Activated CD8-positive, alpha-beta memory T cell treated with anti-CD3 and anti-CD28 coated beads for 4 hours (primary cell): Measurements from ENCODE around the gene XYLT1.

Source experiments
- DNase-seq, 2 donors: peaks; one replicate each; pipeline ENCODE4 v3.0.0-alpha.2; 2020; ENCODE audit warnings: low read depth in 2 of 2

Gene XYLT1

DNA sequence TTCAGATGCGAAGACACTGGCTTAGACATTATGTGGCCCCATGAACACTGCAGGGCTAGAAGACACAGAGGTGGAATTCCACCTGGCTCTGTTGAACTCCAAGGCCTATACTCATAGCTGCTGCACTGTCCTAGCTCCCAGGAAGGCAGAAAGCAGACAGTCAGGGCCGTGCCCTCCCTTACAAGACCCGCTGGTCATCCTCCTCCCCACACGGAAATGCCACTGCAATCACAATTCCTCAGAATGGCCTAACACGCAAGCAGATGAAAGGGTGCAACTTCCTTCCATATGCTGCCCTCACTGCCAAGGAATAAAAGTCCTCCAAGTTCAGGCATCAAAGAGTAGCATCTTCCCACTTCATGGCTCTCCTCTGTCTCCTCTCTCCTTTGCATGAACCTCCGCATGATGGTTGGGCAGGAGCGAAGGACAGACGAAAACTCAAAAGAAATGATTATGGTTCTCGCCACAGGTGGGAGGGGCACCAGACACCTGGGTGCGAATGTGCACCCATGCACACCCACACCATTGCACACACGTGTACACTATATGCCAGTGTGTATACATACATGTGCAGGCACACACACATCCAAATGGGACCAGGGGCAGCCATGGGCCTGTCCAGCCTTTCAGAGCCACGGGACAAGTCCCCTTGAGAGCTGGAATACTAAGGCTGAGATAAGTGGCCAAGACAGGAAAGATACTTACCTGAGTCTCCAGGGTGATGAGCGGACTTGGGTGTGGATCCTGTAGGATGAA lies 113.3 kb downstream of the XYLT1 start:
- DNase-seq = no peak

DNA sequence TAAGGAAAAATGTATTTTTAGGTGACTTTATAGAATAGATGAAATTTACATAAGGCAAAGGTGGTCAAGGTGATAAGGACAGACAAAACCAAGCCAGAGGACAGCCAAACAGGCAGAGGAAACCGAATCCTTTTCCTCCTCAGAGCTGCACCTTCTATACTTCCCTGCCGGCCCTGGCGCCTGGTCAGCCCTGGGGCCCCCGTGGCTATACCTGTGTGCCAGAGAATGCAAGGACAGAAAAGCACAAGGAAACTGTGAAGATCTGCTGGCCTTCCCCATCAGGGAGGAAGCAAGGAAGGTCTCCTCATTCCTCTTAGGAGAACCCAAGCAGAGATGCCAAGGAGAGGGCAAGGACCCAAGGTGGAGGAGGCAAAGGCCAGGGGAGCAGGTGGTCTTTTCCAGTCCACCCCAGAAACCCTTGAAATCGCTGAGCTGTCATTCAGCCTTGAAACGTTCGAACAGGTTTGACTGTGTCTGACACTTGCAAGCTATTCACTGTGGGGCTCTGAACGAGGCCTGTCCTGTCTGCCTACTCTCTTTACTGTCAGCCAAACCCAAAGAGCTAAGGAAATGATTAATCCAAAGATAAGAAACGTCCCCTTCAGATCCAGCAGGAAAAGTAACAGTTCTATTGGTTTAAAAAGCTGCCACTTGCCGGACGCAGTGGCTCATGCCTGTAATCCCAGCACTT lies 114.4 kb downstream of the XYLT1 start:
- DNase-seq = no peak

- no peak for DNase-seq
Observed at GRCh38 chr16:17354685-17355084, 116.1 kb downstream of the XYLT1 start.

DNA sequence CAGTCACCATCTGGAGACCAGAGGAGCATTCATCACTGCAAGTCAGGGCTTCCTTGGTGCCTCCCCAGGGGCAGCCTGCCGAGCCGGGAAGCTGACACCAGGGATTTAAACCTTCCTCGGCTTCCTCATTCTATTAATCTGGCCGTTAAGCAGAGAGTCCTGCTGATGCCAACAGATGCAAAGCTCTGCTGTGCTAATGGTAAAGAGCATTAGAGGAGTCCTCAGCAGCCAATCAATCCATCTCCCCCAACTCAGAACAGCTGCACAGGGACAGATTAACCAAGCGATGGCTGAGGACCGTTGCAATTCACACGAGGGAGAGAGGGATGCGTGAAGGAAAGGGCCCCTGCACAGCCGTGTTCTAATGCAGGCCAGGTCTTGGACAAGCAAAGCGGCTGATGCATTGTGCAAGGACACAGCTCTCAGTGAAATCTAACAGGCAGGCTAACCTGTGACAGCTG lies 116.6 kb downstream of the XYLT1 start:
- DNase-seq = no peak

DNA sequence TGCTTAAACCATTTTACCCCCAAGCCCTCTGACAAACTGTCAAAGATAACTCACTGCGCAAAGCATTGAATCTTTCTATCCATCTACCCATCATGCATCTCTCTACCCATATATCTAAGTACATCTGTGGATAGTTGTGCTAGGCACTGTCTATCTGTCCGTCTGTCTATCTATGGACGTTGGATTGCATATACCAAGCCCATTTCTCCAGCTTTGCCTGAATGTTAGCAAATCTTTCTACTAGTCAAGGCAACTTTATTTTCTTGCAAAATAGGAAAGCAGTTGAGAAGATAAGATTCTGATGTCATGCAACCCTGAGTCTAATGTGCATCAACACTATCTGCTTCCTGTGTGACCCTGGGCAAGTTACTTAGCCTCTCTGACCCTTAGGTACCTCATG lies 117.2 kb downstream of the XYLT1 start:
- no peak for DNase-seq

DNA sequence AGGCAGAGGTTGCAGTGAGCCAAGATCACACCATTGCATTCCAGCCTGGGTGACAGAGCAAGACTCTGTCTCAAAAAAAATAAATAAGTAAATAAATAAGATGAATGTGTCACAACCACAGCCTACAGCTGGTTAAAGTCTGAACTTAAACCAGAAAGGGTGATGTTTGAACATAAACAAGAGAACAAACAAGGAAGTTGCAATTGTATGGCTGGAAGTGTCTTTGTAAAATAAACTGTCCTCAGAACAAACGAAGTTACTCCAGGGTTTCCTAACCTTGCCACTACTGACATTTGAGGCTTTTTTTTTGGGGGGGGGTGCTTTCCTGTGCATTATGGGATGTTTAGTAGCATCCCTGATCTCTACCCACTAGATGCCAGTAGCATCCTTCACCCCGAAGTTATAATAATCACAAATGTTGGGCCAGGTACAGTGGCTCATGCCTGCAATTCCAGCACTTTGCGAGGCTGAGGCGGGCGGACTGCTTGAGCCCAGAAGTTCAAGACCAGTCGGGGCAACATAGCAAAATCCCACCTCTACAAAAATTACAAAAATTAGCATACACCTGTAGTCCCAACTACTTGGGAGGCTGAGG lies 119.2 kb downstream of the XYLT1 start:
- no peak for DNase-seq

DNA sequence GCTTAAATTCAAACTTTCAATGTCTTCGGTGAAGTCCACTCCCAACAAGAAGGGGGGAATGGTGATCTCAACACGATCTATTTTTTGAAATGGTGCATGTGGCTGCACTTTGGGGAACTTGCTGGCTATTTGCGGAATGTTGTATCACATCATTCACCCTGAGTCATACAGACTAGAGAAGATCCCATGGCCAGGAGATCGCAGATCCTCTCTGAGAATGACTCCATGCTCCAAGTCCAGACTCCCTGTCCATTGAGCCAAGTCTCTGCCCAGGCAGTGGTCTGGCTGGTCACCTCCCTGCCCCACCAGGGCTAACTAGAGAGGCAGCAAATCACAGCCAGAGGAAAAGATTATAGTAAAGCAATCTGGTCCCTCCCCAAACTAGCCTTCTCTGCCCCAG lies 120.6 kb downstream of the XYLT1 start:
- no peak for DNase-seq

- no peak for DNase-seq
Observed at GRCh38 chr16:17348826-17349225, 121.9 kb downstream of the XYLT1 start.

DNA sequence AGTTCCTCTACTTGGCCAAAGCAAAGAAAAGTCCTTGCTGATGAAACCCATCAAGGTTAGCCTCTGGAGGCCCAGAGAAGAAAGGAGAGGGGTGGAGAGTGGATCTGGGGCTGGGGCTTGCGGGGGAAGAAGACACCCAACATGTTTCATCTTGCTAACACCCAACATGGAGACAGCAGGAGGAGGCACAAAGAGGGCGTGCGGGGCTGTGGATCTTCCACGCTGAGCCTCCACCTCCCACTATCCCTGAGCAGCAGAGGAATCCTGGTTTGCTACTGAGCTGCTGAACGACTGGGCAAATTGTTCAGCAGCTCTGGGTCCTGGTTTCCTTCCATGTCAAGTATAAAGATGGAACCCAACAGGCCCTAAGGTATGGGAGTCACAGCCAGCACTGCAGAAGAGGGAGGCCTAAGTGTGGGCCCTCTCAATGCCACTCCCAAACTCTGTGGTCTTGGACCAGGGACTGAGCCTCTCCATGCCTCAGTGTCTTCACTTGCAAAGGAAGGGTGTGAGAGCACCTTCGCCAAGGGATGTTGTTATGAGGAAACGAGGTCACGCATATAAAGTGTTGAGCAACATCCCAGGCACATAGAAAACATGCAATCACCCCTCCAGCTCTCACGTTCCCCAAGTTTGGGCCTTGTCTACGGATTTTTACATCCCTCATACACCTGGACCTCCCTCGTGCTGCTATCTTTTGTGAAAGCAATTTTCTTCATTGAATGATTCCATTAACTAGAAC lies 122.5 kb downstream of the XYLT1 start:
- no peak for DNase-seq

DNA sequence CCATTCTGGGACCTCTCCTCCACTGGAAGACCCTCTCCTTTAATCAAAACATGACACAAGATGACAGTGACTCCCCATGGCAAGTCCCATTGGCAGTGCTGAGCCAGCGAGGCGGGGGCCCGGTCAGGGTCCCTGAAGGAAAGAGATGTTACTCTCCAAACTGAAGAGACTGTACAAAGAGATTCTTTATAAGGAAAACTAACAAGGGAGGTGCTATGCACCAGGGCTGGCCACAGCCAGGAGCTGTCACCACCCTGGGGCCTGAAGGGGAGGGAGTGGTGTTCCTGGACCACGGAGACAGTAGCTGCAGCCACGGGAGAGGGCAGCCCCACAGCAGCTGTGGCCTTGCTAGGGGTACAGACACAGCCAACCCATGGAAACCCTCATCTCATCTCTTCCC lies 123.1 kb downstream of the XYLT1 start:
- no peak for DNase-seq

DNA sequence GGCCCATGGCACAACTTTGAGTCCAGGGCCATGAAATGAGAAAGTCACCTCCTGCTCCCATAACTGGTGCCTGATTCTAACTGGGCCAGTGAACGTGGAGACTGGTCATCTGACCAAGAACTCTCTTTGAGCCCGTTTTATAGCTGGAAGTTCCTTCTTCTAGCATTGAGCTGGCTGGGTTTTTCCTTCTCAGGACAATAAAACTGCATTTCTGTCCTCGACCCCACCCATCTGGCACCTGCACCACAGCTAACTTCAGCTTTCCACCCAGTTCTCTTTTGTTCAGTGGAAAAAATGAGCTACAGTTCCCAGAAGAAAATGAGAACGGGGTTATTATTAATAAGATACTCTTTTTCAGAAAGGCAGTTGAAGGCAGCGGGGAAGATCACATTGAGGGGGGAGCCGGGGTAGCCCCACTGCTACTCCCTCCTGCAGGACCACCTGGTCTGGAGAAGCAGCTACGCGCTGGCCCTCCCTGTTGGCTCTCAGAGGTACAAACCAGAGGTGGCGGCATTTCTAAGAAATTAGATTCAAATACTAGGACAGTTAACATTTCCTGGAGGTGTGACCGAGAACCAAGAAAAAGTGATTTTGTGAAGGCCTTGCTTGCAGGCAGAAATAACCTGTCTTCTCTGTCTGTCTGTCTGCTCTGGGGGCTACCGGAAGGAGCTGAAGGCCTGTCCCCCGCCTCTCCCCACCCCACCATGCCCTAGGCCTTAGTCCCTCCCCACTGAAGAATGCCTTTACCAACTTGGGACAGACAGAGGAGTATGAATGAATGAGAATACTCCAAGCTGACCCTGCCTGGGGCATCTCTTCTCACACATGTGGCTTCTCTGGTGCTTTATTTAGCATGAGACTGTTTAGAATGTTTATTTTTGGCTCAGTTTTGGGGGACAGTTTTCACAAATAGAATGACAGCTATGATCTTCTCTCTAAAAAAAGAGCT lies 123.9 kb downstream of the XYLT1 start:
- no peak for DNase-seq

GRCh38 chr16:17345043-17345442 lies 125.7 kb downstream of the XYLT1 start:
- DNase-seq = no peak

DNA sequence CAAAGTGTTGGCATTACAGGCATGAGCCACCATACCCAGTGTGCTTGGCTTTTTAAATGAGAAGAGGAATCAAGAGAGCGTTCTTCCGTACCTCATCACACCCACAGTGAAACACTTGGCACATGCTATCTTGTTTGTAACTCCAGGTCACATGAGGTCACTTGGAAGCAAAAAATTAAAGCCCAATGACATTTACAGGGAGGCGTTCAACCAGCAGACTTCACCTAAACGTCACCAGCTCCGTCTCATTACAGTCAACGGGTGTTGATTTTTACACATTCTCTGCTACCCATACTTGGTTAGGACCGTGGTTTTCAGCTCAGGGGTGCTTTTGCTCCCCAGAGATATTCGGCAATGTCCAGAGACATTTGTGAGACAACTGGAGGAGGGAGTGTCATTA lies 127.0 kb downstream of the XYLT1 start:
- DNase-seq = no peak

GRCh38 chr16:17343028-17343427 lies 127.7 kb downstream of the XYLT1 start:
- DNase-seq = no peak

DNA sequence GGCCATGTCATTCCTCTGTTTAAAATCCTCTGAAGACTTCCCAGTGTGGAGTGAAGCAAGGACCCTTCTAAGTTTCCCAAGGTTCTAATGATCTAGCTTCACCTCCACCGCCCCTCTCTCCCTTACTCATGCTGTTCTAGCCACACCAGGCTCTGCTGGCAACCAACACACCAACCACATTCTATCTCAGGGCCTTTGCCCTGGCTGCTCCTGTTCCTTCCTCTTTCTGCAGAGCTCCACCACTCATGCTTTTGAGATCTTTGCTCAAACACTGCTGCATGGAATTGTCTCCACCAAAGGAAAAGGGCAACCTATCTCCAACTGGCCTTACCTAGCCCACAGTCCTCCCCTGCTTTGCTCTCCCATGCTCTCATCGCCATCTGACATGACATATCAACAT lies 128.7 kb downstream of the XYLT1 start:
- no peak for DNase-seq

GRCh38 chr16:17340804-17341203 lies 130.0 kb downstream of the XYLT1 start:
- no peak for DNase-seq

- no peak for DNase-seq
Observed at GRCh38 chr16:17339764-17340541, 130.8 kb downstream of the XYLT1 start.

- DNase-seq = no peak
Observed at GRCh38 chr16:17338244-17338643, 132.5 kb downstream of the XYLT1 start.

- no peak for DNase-seq
Observed at GRCh38 chr16:17336530-17336900, 134.2 kb downstream of the XYLT1 start.

DNA sequence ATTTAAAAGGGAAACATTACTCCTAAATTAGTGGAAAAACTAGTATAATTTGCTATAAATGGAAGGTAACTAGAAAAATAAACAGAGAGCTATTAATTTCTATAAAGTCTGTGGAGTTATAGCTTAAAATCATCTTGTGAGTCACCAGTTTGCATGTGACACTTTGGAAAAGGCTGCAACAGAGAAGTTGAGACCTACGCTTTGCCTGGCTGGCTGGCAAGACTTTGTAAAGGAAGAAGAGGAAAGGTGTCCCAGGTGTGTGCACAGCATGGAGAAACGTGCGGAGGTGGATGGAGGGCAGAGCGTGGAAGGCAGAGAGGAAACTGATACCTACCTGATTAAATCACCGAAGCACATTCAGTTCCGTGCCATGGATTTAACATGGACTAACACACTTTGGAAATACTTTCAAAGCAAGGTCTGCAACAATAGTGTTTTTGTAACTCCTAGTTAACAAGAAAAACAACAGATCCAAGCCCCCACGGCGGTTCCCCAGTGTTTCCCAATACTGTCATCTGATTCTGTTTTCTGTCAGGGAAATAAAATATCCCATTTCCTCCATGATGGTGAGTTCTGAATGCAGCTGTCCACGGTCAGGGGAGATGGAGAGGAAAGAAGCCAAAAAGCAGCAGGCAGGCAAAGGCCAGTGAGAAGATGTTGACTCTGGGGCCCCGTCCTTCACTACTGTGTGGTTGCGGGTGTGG lies 134.8 kb downstream of the XYLT1 start:
- DNase-seq = no peak
